ENCODE data around the gene GNAO1.

Gene GNAO1

GRCh38 chr16:56266641-56267607 is 75.6 kb downstream of the GNAO1 start:
- no peak for DNase-seq (ENCODE audit: low read depth)

GRCh38 chr16:56267888-56268287 is 76.6 kb downstream of the GNAO1 start:
- no peak for DNase-seq (ENCODE audit: low read depth)

GRCh38 chr16:56268799-56269198 is 77.5 kb downstream of the GNAO1 start:
- DNase-seq (ENCODE audit: low read depth) = no peak

GRCh38 chr16:56269281-56269680 is 78.0 kb downstream of the GNAO1 start:
- no peak for DNase-seq (ENCODE audit: low read depth)

- DNase-seq (ENCODE audit: low read depth) = no peak
Observed at GRCh38 chr16:56269811-56270684, 78.8 kb downstream of the GNAO1 start.

- DNase-seq (ENCODE audit: low read depth) = no peak
Observed at GRCh38 chr16:56270828-56271227, 79.5 kb downstream of the GNAO1 start.

GRCh38 chr16:56272583-56272894 is 81.2 kb downstream of the GNAO1 start:
- no peak for DNase-seq (ENCODE audit: low read depth)

- DNase-seq (ENCODE audit: low read depth) = no peak
Observed at GRCh38 chr16:56273615-56274014, 82.3 kb downstream of the GNAO1 start.

- DNase-seq (ENCODE audit: low read depth) = no peak
Observed at GRCh38 chr16:56274369-56274768, 83.1 kb downstream of the GNAO1 start.

GRCh38 chr16:56275076-56275475 is 83.8 kb downstream of the GNAO1 start:
- DNase-seq (ENCODE audit: low read depth) = no peak

GRCh38 chr16:56275801-56276200 is 84.5 kb downstream of the GNAO1 start:
- no peak for DNase-seq (ENCODE audit: low read depth)

- DNase-seq (ENCODE audit: low read depth) = no peak
Observed at GRCh38 chr16:56277075-56277474, 85.8 kb downstream of the GNAO1 start.

GRCh38 chr16:56278196-56278855 is 87.0 kb downstream of the GNAO1 start:
- no peak for DNase-seq (ENCODE audit: low read depth)

GRCh38 chr16:56279132-56279531 is 87.8 kb downstream of the GNAO1 start:
- peak; percentile 35 for DNase-seq (ENCODE audit: low read depth)

GRCh38 chr16:56279914-56280313 is 88.6 kb downstream of the GNAO1 start:
- no peak for DNase-seq (ENCODE audit: low read depth)

- DNase-seq (ENCODE audit: low read depth) = no peak
Observed at GRCh38 chr16:56281249-56281805, 90.0 kb downstream of the GNAO1 start.

- no peak for DNase-seq (ENCODE audit: low read depth)
Observed at GRCh38 chr16:56282451-56282850, 91.2 kb downstream of the GNAO1 start.

GRCh38 chr16:56284521-56284920 is 93.2 kb downstream of the GNAO1 start:
- no peak for DNase-seq (ENCODE audit: low read depth)

GRCh38 chr16:56286809-56287208 is 95.5 kb downstream of the GNAO1 start:
- no peak for DNase-seq (ENCODE audit: low read depth)

GRCh38 chr16:56288019-56288418 is 96.7 kb downstream of the GNAO1 start:
- no peak for DNase-seq (ENCODE audit: low read depth)

- DNase-seq (ENCODE audit: low read depth) = no peak
Observed at GRCh38 chr16:56289416-56289815, 98.1 kb downstream of the GNAO1 start.

- no peak for DNase-seq (ENCODE audit: low read depth)
Observed at GRCh38 chr16:56289862-56290261, 98.6 kb downstream of the GNAO1 start.

All from activated T-cell treated with anti-CD3 and anti-CD28 coated beads for 24 hours (primary cell).